ENCODE measurements around the gene AKAP8.

The AKAP8 gene

DNA sequence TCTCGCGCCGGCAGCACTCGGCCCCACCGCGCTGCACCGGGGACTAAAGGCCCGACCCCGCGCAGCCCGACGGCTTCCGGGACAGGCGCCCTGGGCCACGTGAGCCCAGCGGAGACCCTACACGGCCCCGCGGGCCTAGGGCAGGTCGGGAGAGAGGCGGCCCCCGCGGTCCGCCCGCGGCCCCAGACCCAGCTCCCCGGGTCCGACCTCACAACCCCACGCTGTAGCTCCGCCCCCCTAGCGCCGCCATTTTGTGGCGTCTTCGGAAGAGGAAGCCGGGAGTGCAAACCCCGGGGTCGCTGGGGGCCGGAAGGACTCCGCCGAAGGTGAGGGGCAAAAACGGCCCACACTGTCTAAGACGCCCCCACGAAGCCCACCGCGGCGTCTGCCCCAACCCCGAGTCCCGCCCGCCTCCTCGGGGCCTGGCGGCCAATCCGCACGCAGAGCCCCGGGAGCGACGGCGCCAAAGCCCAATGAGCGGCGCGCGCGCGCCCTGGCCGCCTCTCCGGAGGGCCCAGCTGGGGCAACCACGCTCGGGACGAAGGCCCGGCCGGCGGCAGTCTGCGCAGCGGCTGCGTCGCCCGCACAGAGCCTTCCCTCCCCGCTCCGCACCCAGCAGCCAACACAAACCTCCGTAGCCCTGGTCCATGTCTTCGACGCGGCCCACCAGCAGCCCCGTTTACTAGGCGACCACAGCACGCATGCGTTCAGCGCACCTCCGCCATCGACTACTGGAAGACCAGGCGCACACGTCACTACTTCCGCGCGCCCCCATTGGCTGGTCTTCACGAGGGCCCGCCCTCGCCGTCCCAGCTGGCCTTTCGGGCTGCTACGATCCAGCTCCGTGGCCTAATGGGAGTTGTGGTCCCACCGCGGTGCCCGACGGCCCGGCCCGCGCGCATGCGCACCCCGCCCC lies at the start of gene AKAP8:
TSS of gene AKAP8 (minus strand) at position 705 of the 916 bp plus-strand sequence. CDS start at position 649, 56 bp downstream.
- DNase-seq (ENCODE audit: low read depth) = peak; percentile 98
- TF ChIP-seq, protein P1, sequence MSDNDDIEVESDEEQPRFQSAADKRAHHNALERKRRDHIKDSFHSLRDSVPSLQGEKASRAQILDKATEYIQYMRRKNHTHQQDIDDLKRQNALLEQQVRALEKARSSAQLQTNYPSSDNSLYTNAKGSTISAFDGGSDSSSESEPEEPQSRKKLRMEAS (IDR thresholded peaks at IDR 0.05; ENCODE audit: low read depth, low read length) = peak; percentile 52
- TF ChIP-seq, protein P2, sequence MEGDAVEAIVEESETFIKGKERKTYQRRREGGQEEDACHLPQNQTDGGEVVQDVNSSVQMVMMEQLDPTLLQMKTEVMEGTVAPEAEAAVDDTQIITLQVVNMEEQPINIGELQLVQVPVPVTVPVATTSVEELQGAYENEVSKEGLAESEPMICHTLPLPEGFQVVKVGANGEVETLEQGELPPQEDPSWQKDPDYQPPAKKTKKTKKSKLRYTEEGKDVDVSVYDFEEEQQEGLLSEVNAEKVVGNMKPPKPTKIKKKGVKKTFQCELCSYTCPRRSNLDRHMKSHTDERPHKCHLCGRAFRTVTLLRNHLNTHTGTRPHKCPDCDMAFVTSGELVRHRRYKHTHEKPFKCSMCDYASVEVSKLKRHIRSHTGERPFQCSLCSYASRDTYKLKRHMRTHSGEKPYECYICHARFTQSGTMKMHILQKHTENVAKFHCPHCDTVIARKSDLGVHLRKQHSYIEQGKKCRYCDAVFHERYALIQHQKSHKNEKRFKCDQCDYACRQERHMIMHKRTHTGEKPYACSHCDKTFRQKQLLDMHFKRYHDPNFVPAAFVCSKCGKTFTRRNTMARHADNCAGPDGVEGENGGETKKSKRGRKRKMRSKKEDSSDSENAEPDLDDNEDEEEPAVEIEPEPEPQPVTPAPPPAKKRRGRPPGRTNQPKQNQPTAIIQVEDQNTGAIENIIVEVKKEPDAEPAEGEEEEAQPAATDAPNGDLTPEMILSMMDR (IDR thresholded peaks at IDR 0.05; ENCODE audit: low read depth, low read length) = no peak
- TF ChIP-seq POLR2A (IDR thresholded peaks at IDR 0.05; ENCODE audit: extremely low read depth, insufficient read length) (peak; percentile 49), MYC (IDR thresholded peaks at IDR 0.05; ENCODE audit: low read depth, low read length) (peak; percentile 37; the same call in 1 of the 2 replicates)
- H3K4me3 ChIP-seq (ENCODE audit: low read depth, low read length) = peak within 1 kb of the TSS; percentile 97

DNA sequence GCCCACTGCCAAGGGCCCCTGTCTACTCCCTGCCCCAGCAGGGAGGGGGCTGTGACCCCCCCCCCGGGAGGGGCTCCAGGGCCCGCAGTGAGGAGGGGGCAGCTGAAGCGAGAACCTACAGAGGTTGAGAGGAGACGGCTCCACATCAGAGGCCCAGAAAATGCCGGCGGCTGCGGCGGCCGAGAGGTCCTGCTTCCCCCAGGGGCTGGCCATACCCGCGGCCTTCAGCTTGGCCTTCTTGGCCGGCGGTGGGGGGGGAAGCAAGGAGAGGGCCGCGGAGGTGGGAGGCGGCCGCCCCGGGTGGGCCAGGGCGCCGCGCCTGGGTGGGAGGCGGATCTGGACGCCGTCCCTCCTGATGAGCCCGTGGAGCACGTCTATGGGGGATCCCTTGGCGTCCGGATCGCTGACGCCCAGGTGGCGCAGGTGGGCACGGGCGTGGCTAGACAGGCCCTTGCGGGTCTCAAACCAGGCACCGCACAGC lies 48.4 kb upstream of the AKAP8 start:
- TF ChIP-seq POLR2A (IDR thresholded peaks at IDR 0.05; ENCODE audit: extremely low read depth, insufficient read length) (no peak), MYC (IDR thresholded peaks at IDR 0.05; ENCODE audit: low read depth, low read length) (no peak)
- TF ChIP-seq, protein P2 (IDR thresholded peaks at IDR 0.05; ENCODE audit: low read depth, low read length) = no peak
- TF ChIP-seq, protein P1 (IDR thresholded peaks at IDR 0.05; ENCODE audit: low read depth, low read length) = no peak

DNA sequence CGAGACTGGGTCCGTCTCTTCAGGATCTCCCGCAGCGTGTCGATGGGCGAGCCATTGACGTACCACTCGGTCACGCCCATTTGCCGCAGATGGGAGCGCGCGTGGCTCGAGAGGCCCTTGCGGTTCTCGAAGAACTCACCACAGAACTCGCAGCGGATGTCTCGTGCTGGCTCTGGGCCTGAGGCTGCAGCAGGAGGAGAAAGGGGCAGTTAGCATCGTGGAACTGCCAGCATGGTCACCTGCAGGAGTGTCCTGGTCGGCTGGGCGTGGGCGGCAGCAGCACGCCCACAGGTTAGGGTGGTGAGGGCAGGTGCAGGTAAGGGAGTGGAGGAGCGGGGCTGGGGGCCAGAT lies 47.7 kb upstream of the AKAP8 start:
- DNase-seq (ENCODE audit: low read depth) = no peak
- H3K4me3 ChIP-seq (ENCODE audit: low read depth, low read length) = no peak overlapping the region
- TF ChIP-seq, protein P1 (IDR thresholded peaks at IDR 0.05; ENCODE audit: low read depth, low read length) = no peak
- TF ChIP-seq, protein P2 (IDR thresholded peaks at IDR 0.05; ENCODE audit: low read depth, low read length) = no peak
- TF ChIP-seq POLR2A (IDR thresholded peaks at IDR 0.05; ENCODE audit: extremely low read depth, insufficient read length) = no peak
- TF ChIP-seq MYC (IDR thresholded peaks at IDR 0.05; ENCODE audit: low read depth, low read length) = no peak

More for the DNA sequence above, 48.4 kb upstream of the AKAP8 start:
- H3K4me3 ChIP-seq (ENCODE audit: low read depth, low read length) = no peak overlapping the region
- DNase-seq (ENCODE audit: low read depth) = no peak

DNA sequence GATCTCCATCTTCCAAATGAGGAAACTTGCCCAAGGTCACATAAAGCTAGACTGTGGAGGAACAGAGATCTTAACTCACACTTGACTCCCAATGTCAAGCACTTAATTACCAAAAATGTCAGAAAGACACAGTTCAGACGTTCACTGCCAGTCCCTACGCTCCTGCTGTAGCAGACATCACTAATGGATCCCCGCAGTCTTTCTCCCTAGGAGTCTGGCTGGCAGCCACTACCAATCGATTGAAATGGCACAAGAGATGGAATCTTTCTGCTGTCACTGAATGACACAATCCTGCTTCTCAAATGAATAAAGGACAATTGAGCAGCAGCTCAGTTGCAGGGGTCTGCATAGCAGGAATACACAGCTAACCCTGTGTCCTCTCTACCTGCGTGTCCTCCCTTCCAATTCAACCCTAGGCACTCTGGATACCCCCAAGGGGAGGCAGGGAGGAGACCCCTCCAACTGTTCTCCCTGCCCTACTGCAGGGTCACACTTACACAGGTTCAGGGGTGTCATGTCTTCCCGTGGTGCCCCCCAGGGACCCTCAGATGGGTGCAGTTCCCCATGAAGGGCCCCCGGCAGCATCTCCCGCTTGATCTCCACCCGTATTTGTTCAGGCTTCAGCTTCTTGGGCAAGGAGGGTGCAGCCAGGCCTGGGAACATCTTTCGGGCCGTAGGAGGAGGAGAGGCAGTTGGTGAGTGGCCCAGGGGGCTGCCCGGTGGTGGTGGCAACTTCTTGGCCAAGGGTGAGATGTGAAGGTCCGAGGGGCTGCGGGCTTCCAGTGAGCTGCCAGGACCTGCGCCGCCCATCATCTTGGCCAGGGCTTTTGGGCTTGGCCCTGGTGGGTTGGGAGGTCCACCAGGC lies 47.1 kb upstream of the AKAP8 start:
- no peak overlapping the region for H3K4me3 ChIP-seq (ENCODE audit: low read depth, low read length)
- no peak for DNase-seq (ENCODE audit: low read depth)
- TF ChIP-seq POLR2A (IDR thresholded peaks at IDR 0.05; ENCODE audit: extremely low read depth, insufficient read length) (no peak), MYC (IDR thresholded peaks at IDR 0.05; ENCODE audit: low read depth, low read length) (no peak)
- TF ChIP-seq, protein P1 (IDR thresholded peaks at IDR 0.05; ENCODE audit: low read depth, low read length) = no peak
- TF ChIP-seq, protein P2 (IDR thresholded peaks at IDR 0.05; ENCODE audit: low read depth, low read length) = no peak

DNA sequence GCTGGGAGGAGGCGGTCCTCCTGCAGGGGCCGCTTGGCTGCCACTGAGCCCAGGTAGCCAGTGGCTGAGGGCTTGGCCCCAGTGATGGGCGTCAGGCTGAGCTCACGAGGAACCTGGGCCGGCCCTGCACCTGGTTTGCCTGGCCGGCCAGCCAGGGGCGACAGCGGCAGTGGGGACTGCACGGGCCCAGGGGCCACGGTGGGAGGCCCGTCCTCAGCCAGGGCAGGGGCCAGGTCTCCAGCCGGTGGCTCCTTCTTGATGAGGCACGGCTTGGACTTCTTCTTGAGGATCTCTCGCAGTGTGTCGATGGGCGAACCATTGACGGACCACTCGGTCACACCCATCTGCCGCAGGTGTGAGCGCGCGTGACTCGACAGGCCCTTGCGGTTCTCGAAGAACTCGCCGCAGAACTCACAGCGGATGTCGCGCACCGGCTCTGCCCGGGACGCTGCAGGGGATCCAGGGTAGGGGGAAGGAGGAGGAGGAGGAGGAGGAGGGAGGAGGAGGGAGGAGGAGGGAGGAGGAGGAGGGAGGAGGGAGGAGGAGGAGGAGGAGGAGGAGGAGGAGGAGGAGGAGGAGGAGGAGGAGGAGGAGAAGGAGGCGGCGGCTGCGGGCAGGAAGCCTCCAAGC lies 45.8 kb upstream of the AKAP8 start:
- DNase-seq (ENCODE audit: low read depth) = no peak
- TF ChIP-seq MYC (IDR thresholded peaks at IDR 0.05; ENCODE audit: low read depth, low read length) (no peak), POLR2A (IDR thresholded peaks at IDR 0.05; ENCODE audit: extremely low read depth, insufficient read length) (no peak)
- TF ChIP-seq, protein P1 (IDR thresholded peaks at IDR 0.05; ENCODE audit: low read depth, low read length) = no peak
- TF ChIP-seq, protein P2 (IDR thresholded peaks at IDR 0.05; ENCODE audit: low read depth, low read length) = no peak

More for the DNA sequence above, 45.8 kb upstream of the AKAP8 start:
- no peak overlapping the region for H3K4me3 ChIP-seq (ENCODE audit: low read depth, low read length)
